Smooth muscle cell (in vitro differentiated cells): Measurements from ENCODE around the gene BARHL2. TPM values are rescaled to one million over a fixed set of nuclear protein-coding genes. Genes with fewer than 3 reads are reported as not detected.

Source experiments
- DNase-seq: peaks from one replicate; lab custom pipeline; 2025; ENCODE audit not compliant: unreplicated experiment; lab: John Stamatoyannopoulos, UW
- H2AFZ ChIP-seq: fragments of 200-600 bp; sonication (generic); 2 replicates; pipeline ENCODE4 v1.6.0; 2016; ENCODE audit warnings: antibody characterized with exemption, low read depth, mild to moderate bottlenecking
- H3F3A ChIP-seq: fragments of 200-600 bp; sonication (generic); 2 replicates; pipeline ENCODE4 v1.6.0; 2017; ENCODE audit warnings: antibody characterized with exemption, low read depth
- H3K27ac ChIP-seq: fragments of 200-600 bp; sonication (generic); 2 replicates; pipeline ENCODE4 v1.5.1; 2016; ENCODE audit warnings: low read depth, mild to moderate bottlenecking
- H3K27me3 ChIP-seq: fragments of 200-600 bp; sonication (generic); 2 replicates; pipeline ENCODE4 v1.6.1; 2016; ENCODE audit warnings: low read depth, mild to moderate bottlenecking
- H3K36me3 ChIP-seq: fragments of 200-600 bp; sonication (generic); 2 replicates; pipeline ENCODE4 v1.5.1; 2016; ENCODE audit warnings: low read depth
- H3K4me1 ChIP-seq: fragments of 200-600 bp; sonication (generic); 2 replicates; pipeline ENCODE4 v1.5.1; 2016; ENCODE audit warnings: low read depth
- H3K4me2 ChIP-seq: fragments of 200-600 bp; sonication (generic); 2 replicates; pipeline ENCODE4 v1.6.0; 2016; ENCODE audit warnings: mild to moderate bottlenecking
- H3K4me3 ChIP-seq: fragments of 200-600 bp; sonication (generic); 2 replicates; pipeline ENCODE4 v1.5.1; 2016; ENCODE audit warnings: mild to moderate bottlenecking
- H3K79me2 ChIP-seq: fragments of 200-600 bp; sonication (generic); 2 replicates; pipeline ENCODE4 v1.6.0; 2016; ENCODE audit warnings: low read depth, mild to moderate bottlenecking
- H3K9ac ChIP-seq: fragments of 200-600 bp; sonication (generic); 2 replicates; pipeline ENCODE4 v1.6.0; 2016; ENCODE audit warnings: low read depth
- H3K9me3 ChIP-seq: fragments of 200-600 bp; sonication (generic); replicated peaks from 2 replicates; pipeline ENCODE4 v1.5.1; 2016; ENCODE audit warnings: low read depth
- H4K20me1 ChIP-seq: fragments of 200-600 bp; sonication (generic); 2 replicates; pipeline ENCODE4 v1.6.0; 2016; ENCODE audit warnings: low read depth
- CTCF ChIP-seq: fragments of 200-600 bp; sonication (generic); IDR thresholded peaks from 2 replicates; pipeline ENCODE4 v1.5.1; 2017; ENCODE audit warnings: borderline replicate concordance, mild to moderate bottlenecking, antibody characterized with exemption; ENCODE audit not compliant: insufficient read depth, poor library complexity, severe bottlenecking
- WGBS: methylation state at CpG from one replicate; pipeline ENCODE4 v1.1.7; 2016; ENCODE audit warnings: low lambda C conversion rate; 5-methylcytosine and 5-hydroxymethylcytosine counted together
- polyA plus RNA-seq: library from polyadenylated mRNA; unstranded; fragments of >200 nt; fragmentation: Nextera tagmentation; extraction: Ambion mirVana; gene quantifications from 2 replicates; pipeline ENCODE4 v1.2.1, GENCODE V29; 2016
- total RNA-seq: library from RNA; depleted of rRNA; stranded (reverse); fragments of >200 nt; gene quantifications from 2 replicates; pipeline ENCODE4 v1.2.3, GENCODE V29; 2014

Gene BARHL2
- total and polyA plus RNA-seq, 2 experiments from 2014 or later = not detected

- Histone ChIP-seq H4K20me1 (no peaks in the 10 kb centered on the region), H3K79me2 (no peaks in the 10 kb centered on the region), H3K4me3 (peak overlapping the region; percentile 41), H3K27ac (no peak overlapping the region), H3K9me3 (no peaks in the 10 kb centered on the region), H3K36me3 (no peaks in the 10 kb centered on the region), H2AFZ (peak overlapping the region; percentile 69), H3K27me3 (peaks cover 100% of the 10 kb centered on the region), H3K4me1 (peaks cover 38% of the 10 kb centered on the region), H3F3A (no peaks in the 10 kb centered on the region), H3K9ac (no peak overlapping the region), H3K4me2 (peak overlapping the region; percentile 88)
- no peak for TF ChIP-seq CTCF
- WGBS = 2% methylated on average over 44 of the region's 44 CpGs
- no peak for DNase-seq
Measured at GRCh38 chr1:90725657-90726424, 8.7 kb upstream of the BARHL2 start.

GRCh38 chr1:90724926-90725656 lies 8.0 kb upstream of the BARHL2 start:
- no peaks in the 10 kb centered on the region for H4K20me1 ChIP-seq
- peaks cover 31% of the 10 kb centered on the region for H3K4me1 ChIP-seq
- H3K27ac ChIP-seq = no peak overlapping the region
- peak overlapping the region; percentile 69 for H2AFZ ChIP-seq
- no peaks in the 10 kb centered on the region for H3K79me2 ChIP-seq
- no peak for DNase-seq
- WGBS = 2% methylated on average over 51 of the region's 52 CpGs
- peaks cover 100% of the 10 kb centered on the region for H3K27me3 ChIP-seq
- peak overlapping the region; percentile 88 for H3K4me2 ChIP-seq
- H3F3A ChIP-seq = no peaks in the 10 kb centered on the region
- no peak for TF ChIP-seq CTCF
- H3K36me3 ChIP-seq = no peaks in the 10 kb centered on the region
- H3K9ac ChIP-seq = no peak overlapping the region
- peak overlapping the region; percentile 41 for H3K4me3 ChIP-seq
- no peaks in the 10 kb centered on the region for H3K9me3 ChIP-seq

GRCh38 chr1:90724361-90724760 lies 7.3 kb upstream of the BARHL2 start:
- no peaks in the 10 kb centered on the region for H3K36me3 ChIP-seq
- TF ChIP-seq CTCF = no peak
- DNase-seq = no peak
- no peak overlapping the region for H2AFZ ChIP-seq
- peak overlapping the region; percentile 88 for H3K4me2 ChIP-seq
- no peak overlapping the region for H3K27ac ChIP-seq
- no peak overlapping the region for H3K9ac ChIP-seq
- peaks cover 100% of the 10 kb centered on the region for H3K27me3 ChIP-seq
- no peaks in the 10 kb centered on the region for H3F3A ChIP-seq
- H3K4me3 ChIP-seq = no peak overlapping the region
- peaks cover 32% of the 10 kb centered on the region for H3K4me1 ChIP-seq
- H3K9me3 ChIP-seq = no peaks in the 10 kb centered on the region
- WGBS = 9% methylated on average over 19 of the region's 19 CpGs
- no peaks in the 10 kb centered on the region for H3K79me2 ChIP-seq
- H4K20me1 ChIP-seq = no peaks in the 10 kb centered on the region
